Muscle of back (tissue), 11 donors: Measurements from ENCODE around the gene MICAL3. TPM values are rescaled to one million over a fixed set of nuclear protein-coding genes. Genes with fewer than 3 reads are reported as not detected.

Source experiments
- DNase-seq, 3 donors: peaks; one replicate each; pipeline versions ENCODE4 v3.0.0 to v3.0.0-alpha.2; 2013
- polyA plus RNA-seq, 10 donors: library from polyadenylated mRNA; unstranded; fragments of 120-200 nt; gene quantifications; one replicate each; pipeline ENCODE4 v1.2.1, GENCODE V29; 2013; ENCODE audit not compliant: insufficient read length in 10 of 10

Gene MICAL3
- polyA plus RNA-seq, 10 donors: 24.8 to 49.3 (median 31.7) TPM

DNA sequence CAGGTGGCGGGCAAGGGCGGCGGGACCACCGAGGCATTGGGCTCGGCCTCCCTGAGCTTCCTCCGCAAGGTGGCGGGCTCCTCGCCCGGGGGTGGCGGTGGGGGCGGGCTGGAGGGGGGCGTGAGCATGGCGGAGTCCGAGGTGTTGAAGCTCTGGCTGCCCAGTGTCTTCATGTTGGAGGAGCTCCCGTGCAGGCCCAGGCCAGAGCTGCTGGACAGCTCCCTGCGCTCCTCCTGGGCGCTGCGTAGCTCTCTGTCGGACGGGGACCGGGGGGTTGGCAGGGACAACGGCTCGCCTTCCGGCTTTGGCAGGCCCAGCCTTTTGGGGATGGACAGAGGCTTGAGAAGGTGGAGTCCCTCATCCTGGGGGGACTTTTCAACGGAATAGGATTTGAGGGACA is 206.2 kb downstream of the MICAL3 start:
- no peak for DNase-seq

DNA sequence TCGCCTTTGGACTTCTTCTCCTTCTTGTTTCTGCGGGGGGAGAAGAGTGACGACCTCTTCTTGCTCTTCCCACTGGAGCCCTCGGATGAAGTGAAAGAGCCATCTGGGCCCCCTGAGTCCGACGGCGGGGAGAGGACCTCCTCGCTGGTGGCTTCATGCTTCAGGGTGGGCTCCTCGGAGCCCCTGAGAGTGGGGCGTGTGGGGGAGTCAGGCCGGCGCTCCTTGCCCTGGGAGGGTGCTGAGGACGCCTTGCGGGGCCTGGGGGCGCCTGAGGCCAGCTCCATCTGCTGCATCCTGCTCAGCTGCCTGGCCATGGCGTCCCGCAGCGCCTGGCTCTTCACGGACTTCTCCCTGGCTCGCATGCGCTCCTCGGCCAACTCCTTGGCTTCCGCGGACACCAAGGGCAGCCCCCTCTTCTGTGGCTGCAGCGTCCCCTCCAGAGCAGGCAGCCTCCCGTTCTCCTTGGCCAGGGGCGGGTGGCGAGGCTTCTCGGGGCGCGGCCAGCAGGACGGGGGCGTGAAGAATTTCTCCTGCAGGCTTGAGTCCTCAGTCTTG is 206.8 kb downstream of the MICAL3 start:
- no peak for DNase-seq

DNA sequence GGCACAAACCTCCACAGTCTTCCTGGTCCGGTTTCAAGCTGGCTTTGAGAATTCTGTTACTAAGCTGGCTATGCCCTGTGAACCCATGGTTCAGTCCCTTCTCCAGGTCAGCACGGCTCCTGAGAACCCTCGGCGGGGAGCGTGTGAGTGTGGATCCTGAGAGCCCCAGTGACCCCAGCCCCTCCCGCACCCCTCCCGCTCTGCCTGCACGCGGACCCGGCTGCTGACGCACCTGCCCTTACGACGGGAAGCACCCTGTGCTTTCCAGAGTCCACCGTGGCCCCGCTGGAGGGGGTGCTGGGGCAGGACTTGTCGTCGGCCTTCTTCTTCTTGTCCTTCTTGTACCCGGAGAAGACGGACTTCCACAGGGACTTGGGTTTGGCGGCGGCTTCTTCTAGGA is 207.3 kb downstream of the MICAL3 start:
- no peak for DNase-seq

DNA sequence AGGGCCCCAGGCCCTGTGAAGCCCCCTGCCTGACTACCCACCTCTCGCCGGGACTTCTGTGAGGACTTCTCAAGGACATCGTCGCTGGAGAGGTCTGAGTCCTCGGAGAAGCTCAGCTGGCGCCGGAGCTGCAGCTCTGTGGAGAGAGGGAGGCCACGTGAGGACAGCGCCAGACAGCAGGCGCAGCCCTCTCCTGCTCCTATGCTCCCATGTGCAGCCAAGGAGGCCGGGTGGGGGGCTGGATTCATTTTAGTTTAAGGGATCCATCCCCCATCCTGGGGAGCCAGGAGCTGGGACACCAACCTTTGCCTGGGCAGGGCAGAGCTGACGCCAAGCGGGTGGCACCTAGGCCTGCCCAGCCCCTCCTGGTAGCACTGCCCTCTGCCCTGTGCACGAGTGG is 207.7 kb downstream of the MICAL3 start:
- no peak for DNase-seq

DNA sequence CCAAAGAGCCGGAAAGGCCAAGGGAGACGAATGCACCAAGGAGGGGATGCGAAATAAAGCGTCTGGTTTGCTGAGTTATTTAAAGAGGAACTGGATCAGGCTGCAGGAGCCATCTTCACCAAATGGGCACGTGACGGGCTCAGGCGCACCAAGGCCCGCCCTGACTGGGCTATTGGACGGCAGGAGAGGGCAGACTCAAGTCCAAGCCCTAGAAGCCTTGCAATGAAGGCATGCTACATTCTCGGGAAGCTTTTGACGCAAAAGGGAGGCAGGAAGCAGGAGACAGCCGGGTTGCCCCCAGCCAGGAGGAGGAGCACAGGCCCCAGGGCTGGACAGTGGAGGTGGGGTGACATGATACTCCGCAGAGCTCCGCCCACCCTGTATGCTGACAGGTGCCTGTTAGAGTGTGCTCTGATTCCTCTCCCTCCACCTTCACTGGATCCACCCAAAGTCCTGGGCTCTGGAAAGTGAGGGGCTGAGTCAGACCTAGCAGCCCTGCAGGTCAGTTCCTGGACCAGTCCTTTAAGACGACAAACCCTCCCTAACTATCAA is 208.6 kb downstream of the MICAL3 start:
- no peak for DNase-seq

DNA sequence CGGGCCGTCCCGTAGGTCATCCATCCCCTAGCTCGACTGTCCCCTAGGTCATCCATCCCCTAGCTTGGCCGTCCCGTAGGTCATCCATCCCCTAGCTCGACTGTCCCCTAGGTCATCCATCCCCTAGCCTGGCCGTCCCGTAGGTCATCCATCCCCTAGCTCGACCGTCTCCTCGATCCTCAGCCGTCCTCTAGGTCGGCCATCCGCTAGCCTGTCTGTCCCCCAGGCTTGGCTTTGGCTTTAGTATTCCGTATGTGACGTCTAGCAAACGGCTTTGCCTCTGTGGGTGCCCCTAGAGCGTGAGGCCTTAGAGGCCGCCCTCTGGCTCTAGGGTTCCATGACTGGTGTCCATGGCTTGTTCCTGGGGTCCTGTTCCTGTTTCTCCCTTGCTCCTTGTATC is 209.5 kb downstream of the MICAL3 start:
- DNase-seq: no peak

DNA sequence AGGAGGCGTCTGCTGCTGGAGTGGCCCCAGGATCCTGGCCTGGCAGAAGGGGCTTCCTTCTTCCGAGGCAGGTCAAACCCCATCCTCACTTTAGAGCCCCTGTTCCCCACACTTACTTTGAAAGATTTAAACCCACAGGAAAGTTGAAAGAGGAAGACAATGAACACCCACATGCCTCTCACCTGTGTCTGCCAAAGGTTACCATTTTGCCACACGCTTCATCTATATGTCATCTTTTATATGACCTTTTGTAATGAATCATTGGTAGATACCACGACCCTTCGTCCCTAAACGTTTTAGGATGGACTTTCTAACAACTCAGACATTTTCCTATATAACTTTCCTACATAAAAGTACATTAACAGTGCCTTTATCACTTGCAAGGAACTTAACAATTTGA is 210.3 kb downstream of the MICAL3 start:
- DNase-seq: no peak

DNA sequence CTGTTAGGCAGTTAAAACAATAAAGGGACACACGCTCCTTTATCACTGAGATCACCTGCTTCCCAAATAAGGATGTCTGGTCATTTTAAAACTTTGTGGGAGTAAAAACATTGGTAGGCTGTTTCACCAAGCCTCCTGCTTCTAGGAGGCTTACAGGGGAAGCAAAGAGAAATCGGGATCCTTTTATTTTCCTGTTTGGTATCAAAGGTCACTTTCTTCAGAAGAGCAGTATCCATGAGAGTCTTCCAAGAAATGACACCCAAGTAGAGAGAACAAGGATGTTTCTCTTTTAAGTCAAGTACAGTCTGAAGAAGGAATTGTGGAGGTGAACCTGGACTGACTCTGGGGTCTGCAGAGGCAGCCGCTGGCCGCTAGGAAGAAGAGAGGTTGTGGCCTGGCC is 213.2 kb downstream of the MICAL3 start:
- DNase-seq: no peak

DNA sequence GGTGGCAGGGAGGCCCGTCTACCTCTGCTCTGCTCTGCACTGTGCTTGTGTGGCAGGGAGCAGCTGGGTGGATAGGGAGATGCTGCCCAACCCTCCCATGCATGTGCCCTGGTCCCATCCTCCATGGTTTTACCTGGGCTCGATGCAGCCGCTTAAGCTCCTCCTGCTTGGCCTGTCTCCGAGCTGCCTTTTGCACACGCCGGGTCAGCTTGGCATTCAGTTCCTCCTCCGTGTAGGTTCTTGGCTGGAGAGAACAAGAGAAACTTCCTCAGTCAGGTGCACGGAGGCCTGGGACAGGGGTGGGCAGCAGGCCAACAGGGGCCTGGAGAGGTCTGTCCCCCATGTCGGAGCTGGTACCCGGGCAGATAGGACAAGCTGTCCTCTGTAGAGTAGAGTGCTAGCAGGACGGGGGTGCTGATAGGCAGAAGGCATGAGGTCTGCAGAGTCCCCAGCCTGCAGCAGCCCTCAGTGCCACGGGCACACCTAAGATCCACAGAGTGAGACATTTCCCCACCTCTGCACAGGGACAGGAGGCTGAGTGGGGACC is 213.7 kb downstream of the MICAL3 start:
- DNase-seq: no peak

DNA sequence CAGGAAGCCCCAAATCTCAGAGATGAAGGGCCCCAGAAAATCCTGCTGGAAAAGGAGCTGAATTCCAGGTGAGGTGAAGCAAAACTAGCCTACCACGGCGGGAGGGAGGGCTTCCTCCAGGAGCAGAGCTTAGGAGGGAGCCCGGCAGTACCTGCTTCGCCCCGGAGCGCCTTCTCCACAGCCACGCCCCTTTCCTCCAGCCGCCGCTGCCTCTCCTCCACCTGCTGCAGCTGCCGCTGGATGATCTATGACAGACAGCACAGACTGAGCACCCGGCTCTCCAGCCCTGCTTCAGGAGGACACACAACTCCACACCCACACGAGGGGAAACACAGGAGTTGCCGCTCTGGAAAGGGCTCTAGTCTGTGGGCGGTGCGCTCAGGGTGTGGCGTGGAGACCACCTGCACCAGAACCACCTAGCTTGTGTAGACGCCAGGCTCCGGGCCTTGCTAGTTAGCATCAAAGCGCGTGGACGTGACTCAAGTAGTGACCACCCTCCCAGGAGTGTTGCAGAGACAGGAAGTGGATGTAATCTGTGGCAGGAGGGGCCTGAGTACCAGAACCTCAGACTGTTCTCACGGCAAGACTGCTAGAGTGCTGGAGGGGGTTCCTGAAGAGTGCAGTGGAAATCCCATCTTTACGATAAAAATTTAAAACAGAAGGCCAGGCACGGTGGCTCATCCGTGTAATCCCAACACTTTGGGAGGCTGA is 215.5 kb downstream of the MICAL3 start:
- peak in 1 of 3 donors; percentile 31 for DNase-seq

DNA sequence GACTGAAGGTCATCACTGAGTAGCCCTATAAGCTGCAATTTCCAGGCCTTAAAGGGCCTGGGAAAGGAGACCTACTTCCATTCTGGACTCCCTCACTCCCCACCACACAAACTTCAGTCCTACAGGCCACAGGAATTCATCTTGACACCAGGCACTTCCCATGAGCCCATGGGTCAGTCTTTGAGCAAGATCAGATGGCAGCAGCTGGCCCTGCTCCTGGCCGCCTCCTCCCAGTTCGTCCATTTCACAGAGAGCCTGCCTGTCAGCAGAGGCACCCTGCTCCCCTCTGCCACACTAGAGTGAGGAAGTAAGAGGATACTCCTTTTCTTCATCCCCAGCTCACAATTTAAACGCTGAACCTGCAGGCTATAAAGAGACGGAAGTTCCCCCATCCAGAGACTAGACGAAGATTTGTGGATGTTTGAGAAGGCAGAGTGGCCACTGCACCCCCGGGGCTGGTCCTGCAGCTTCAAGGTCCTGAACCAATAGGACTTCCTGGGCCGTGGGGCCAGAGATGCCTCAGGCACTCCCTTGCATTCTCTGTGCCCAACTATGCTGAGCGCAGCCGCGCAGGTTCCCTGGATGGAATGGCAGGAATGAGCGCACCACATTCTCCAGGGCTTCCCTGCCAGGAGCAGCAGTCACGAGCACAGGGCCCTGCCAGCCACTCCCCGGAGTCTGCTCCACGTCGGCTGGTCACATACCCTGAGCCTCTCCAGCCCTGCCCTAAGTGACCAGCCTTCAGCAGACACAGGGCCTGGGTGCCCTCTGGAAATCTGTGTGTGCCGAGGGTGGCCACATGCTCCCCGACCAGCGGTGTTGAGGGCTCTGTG is 216.6 kb downstream of the MICAL3 start:
- peak in 2 of 3 donors; percentile 29 to 47 for DNase-seq

DNA sequence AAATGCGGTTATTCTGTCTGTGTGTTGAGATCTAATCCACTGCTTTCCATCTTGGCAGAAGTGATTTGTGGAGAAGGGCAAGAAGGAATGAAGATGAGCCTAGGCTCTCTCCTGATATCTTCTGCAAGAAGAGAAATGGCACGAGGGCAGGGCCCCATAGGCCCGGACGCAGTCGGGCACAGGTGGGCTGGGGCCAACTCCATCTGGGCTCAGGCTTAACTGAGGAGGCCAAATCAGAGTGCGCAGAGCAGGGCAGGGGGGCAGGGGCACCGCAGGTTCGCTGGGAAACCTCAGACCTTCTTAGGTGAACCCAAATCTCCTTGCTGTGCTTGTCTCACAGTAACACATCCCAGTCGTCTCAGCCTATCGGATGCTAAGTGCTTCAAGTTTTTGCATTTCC is 217.3 kb downstream of the MICAL3 start:
- no peak for DNase-seq

DNA sequence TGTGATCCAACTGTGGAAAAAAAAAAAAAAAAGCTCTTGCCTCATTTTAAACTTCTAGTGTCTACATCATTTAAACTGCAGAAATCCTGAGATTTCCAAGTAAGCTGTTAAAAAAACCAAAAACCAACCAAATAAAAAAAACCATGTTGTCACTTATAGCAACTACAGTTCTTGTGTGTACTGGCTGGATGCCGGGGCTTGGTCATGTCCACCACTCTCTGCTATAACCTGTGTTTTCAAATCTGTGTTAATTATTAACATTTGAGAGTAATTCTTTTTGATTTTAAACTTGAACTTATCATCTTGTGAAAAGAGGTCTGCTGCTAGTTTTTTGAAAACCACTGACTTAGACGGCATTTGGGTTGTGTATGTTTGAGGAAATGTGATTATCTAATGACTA is 217.9 kb downstream of the MICAL3 start:
- no peak for DNase-seq

DNA sequence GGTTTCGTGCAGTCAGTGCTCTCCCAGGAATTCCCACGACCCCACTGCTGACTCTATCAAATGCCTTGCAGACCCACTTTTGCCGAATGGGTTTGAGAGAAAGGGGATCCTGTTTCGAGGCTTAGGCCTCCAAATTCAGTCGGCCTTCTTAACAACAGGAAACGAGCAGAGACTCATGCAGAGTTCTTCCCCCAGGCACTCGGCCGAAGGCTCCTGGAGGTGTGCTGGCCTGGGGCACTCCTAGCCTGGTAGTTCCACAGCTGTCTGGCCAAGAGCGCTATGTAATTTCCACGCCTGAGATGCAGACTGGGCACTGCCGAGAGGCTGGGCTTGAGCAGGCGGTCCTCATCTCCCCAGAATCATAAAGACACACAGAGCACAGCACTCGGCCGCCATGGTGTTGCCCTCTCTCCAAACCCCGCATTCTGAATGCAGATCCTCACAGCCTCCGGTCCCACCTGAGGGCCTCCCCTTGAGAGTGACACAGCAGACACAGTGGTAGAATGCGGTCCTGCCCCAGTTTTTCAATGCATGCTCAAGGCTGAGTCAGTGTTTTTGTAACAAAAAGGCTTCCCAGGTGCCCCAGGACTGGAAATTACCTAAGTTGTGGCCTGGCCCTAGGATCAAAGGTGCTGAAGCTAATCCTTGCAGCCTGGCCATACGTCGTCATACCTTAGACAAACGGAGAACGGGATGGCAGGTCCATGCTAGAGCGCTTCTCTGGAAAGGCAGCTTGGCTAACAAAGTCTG is 219.9 kb downstream of the MICAL3 start:
- DNase-seq: no peak

DNA sequence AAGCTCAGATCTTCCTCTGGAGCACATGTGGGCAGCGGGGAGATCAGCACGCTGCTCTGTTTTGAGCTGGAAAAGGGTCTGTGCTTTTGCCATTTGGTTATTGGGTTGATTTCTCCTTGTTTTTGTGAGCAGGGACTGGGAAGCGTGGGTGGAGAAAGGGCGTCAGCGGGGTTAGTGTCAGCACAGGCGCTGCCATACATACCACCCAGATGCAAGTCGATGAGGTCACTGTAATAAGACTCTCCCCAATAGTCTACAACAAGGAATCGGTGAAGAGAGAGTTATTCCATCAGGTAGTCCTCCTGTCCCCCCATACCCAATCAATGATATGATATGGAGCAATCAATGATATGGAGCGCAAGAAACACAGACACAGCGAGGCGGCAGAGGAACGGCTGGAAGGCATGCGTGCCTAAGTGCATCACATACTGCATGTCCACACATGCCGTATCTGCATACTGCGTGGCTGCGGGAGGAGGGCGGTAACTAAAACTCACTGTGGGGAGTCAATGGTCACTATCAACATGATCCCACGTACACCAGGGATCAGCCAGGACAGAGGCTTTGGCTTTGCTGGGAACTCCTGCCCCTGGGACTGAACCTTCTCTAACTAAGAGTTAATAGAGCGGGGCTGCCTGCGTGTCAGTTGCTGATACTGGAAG is 220.6 kb downstream of the MICAL3 start:
- no peak for DNase-seq

DNA sequence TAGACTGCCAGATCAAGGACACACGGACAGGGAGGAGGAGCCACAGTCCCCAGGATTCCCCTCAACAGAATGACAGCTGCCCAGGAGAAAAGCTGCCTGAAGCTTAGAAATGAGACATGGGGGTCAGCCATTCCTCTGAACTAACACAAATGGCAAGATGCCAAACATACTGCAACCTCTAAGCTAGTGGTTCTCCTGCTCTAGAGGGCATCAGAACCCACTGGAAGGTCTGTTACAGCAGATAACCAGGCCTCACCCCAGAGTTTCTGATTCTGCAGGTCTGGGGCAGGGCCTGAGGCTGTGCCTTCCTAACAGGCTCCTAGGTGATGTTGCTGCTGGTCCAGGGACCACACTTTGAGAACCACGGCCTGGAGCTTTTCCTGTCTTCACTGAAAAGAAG is 221.5 kb downstream of the MICAL3 start:
- DNase-seq: no peak

DNA sequence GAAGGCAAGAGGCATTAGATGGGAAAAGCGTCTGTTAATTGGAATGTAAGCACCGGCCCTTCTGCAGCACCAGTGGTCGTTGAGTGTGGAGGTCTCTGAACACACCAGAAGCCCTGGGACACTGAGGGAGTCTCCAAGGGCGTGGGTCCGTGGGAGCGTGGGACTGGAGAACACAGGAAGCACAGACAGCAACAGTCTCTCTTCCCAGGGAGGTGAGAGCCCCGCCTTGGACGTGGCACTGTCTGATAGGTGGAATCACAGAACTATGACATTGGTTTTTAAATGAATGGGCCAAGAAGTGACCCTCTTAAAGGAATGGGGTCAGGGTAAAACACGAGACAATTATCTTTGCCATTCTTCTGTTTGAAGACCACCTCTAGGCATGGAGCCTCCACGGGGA is 221.9 kb downstream of the MICAL3 start:
- no peak for DNase-seq

DNA sequence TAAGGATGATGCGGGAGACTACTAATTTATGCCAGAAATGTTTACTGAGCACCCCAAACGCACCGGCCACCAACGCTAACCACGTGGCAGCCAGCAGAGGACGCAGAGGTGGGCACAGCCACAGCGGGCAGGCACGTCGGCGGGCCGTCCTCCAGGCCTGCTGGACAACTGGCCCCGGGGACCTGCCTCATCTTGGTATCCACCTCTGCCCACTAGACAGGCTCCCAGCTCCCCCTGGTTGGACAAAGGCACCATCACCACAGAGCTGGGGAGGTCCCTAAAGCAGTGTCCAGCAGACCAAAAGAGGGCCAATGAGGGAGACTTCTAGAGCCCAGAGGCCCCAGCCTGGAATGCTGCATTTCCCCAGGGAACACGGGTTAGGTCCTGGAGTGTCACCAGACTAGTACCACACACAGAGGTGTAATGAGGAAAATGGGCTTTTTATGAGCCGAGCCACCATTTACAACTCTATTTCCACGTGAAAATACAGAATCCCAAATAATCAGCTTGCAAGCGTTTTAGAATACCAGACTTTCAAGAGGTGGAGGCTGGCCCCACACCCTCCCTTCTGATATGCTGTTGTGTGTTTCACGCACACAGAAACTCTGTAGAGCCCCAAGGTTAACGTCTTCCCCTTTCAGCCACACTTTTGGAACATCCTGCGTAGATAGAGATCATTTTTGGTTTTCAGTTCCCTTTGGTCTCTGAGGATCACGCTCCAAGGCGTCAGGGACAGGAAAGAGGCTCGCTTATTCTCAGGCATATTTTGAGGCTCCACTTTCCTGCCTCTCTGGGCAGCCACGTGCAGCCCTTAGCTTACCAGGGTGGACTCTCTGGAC is 226.4 kb downstream of the MICAL3 start:
- DNase-seq: peak in 1 of 3 donors; percentile 41

DNA sequence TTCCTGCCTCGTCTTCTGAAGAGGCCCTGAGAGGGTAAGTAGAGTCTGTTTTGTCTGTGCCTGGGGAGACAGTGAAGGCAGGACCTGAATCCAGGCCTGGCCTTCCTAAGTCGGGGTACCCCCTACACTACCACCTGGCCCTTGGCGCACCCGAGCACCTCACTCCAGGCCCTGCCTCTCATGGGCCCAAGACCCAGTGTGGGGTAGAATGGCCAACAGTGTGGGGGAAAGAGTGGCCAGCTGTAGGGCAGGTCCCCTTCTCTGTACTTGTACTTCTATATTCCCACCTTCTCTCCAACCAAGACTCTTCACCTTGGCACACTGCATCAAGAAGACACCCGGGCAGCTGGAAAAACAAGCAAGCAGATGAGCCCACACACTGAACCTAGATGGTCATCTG is 227.7 kb downstream of the MICAL3 start:
- DNase-seq: no peak
